HepG2 (cell line): ENCODE measurements around the gene HIC1. TPM values are rescaled to one million over a fixed set of nuclear protein-coding genes. Genes with fewer than 3 reads are reported as not detected.

Experiments used
- ATAC-seq: fragments of 200-7000 bp; cut with Tn5 transposase; 3 replicates; pipeline ENCODE4 v1.9.1; 2020; ENCODE audit warnings: mild to moderate bottlenecking, moderate library complexity
- BruUV-seq: library from RNA; stranded (reverse); fragments of 400-500 nt; replicated peaks from 2 replicates; lab custom pipeline; 2021; lab: Mats Ljungman, UMichigan
- CTCF ChIA-PET: fragments of 300-600 bp; formaldehyde crosslinking; extraction: SDS; loops from one replicate; lab custom pipeline; 2021; ENCODE audit warnings: low total read pairs, inconsistent platforms, low intra/inter-chr PET ratio; lab: Yijun Ruan, JAX
- POLR2A ChIA-PET: fragments of 350-600 bp; sonication (Branson Sonifier 250); formaldehyde crosslinking; loops from one replicate; lab custom pipeline; 2020; ENCODE audit warnings: antibody characterized with exemption, inconsistent platforms; lab: Yijun Ruan, JAX
- DNase-seq: peaks from one replicate; pipeline ENCODE4 v3.0.0-alpha.2; 2015; ENCODE audit warnings: low spot score
- FAIRE-seq: peaks from 3 replicates; lab custom pipeline; 2011; peaks lifted over from hg19 to GRCh38; lab: Jason Lieb, UNC
- H2AFZ ChIP-seq: one replicate; pipeline ENCODE4 v1.6.1; 2011; ENCODE audit warnings: low read length, inconsistent platforms
- H3K27ac ChIP-seq: fragments of 300-600 bp; 3 replicates; pipeline ENCODE4 v1.8.0; 2011; ENCODE audit warnings: mixed run types, mild to moderate bottlenecking, mixed read lengths, low read length, inconsistent platforms; ENCODE audit not compliant: insufficient read depth; ENCODE audit errors: extremely low read length
- H3K27me3 ChIP-seq, 2 experiments: fragments of 200-600 bp in 1 of 2; 2 replicates in 1 of 2; 3 replicates in 1 of 2; pipeline versions ENCODE4 v1.6.0 to v1.8.0; 2011; ENCODE audit warnings: low read length in 2 of 2, mild to moderate bottlenecking in 2 of 2, moderate library complexity in 2 of 2, inconsistent platforms in 1 of 2; ENCODE audit not compliant: insufficient read depth in 2 of 2, control insufficient read depth in 1 of 2
- H3K36me3 ChIP-seq, 2 experiments: fragments of 200-600 bp in 1 of 2; replicated peaks in 1 of 2; 2 replicates in 1 of 2; 3 replicates in 1 of 2; pipeline versions ENCODE4 v1.5.1 to v1.8.0; 2011; ENCODE audit warnings: low read length in 2 of 2, inconsistent platforms in 1 of 2; ENCODE audit not compliant: insufficient read depth in 2 of 2, control insufficient read depth in 1 of 2
- H3K4me1 ChIP-seq: 2 replicates; pipeline ENCODE4 v1.5.1; 2012; ENCODE audit warnings: low read length, inconsistent platforms; ENCODE audit not compliant: insufficient read depth
- H3K4me2 ChIP-seq: 2 replicates; pipeline ENCODE4 v1.6.0; 2011; ENCODE audit warnings: low read depth, low read length, inconsistent platforms
- H3K4me3 ChIP-seq, 3 experiments: fragments of 200-600 bp in 1 of 3; sonication (generic), shearing (Covaris generic) in 1 of 3; replicated peaks in 1 of 3; 2 replicates each; pipeline ENCODE4 v1.5.1; 2011 to 2016; ENCODE audit warnings: low read length in 3 of 3, inconsistent platforms in 2 of 3, low read depth in 2 of 3, mild to moderate bottlenecking in 2 of 3, control low read depth in 1 of 3, mixed read lengths in 1 of 3; ENCODE audit not compliant: insufficient read depth in 1 of 3
- H3K79me2 ChIP-seq: one replicate; pipeline ENCODE4 v1.6.1; 2011; ENCODE audit warnings: low read length, inconsistent platforms; ENCODE audit not compliant: insufficient read depth
- H3K9ac ChIP-seq: 2 replicates; pipeline ENCODE4 v1.6.0; 2011; ENCODE audit warnings: mild to moderate bottlenecking, low read depth, low read length, inconsistent platforms; ENCODE audit not compliant: insufficient read depth
- H3K9me3 ChIP-seq: 2 replicates; pipeline ENCODE4 v1.5.1; 2012; ENCODE audit warnings: mild to moderate bottlenecking, low read length
- H4K20me1 ChIP-seq: 2 replicates; pipeline ENCODE4 v1.6.0; 2011; ENCODE audit warnings: inconsistent platforms, mild to moderate bottlenecking, low read length, moderate library complexity; ENCODE audit not compliant: insufficient read depth
- ATF1 ChIP-seq: IDR thresholded peaks from 2 replicates; pipeline ENCODE4 v1.6.1; 2016; ENCODE audit warnings: mild to moderate bottlenecking, control low read depth
- KDM5B ChIP-seq: sonication (generic); formaldehyde crosslinking; IDR thresholded peaks from 2 replicates; pipeline ENCODE4 v1.4.0; 2020; ENCODE audit warnings: missing genetic modification reagents, mild to moderate bottlenecking, borderline replicate concordance
- NR2F2 ChIP-seq: IDR thresholded peaks from 2 replicates; pipeline ENCODE4 v1.6.1; 2012; ENCODE audit warnings: low read depth, inconsistent platforms, borderline replicate concordance
- TMF1 ChIP-seq: sonication (generic); formaldehyde crosslinking; IDR thresholded peaks from 2 replicates; pipeline ENCODE4 v1.8.1; 2022; ENCODE audit warnings: low read depth, missing genetic modification reagents
- ZNF160 ChIP-seq: sonication (generic); formaldehyde crosslinking; IDR thresholded peaks from 2 replicates; pipeline ENCODE4 v1.8.0; 2022; ENCODE audit warnings: mild to moderate bottlenecking, inconsistent platforms, missing genetic modification reagents
- ZNF235 ChIP-seq: sonication (generic); formaldehyde crosslinking; IDR thresholded peaks from 2 replicates; pipeline ENCODE4 v1.8.1; 2023; ENCODE audit warnings: mild to moderate bottlenecking, missing genetic modification reagents, borderline replicate concordance
- ZNF3 ChIP-seq: IDR thresholded peaks from 2 replicates; pipeline ENCODE4 v1.7.0; 2017; ENCODE audit warnings: inconsistent platforms
- ZNF550 ChIP-seq: sonication (generic); formaldehyde crosslinking; IDR thresholded peaks from 2 replicates; pipeline ENCODE4 v1.4.0; 2020; ENCODE audit warnings: mild to moderate bottlenecking, missing genetic modification reagents, borderline replicate concordance
- ZNF563 ChIP-seq: sonication (generic); formaldehyde crosslinking; IDR thresholded peaks from 2 replicates; pipeline ENCODE4 v1.8.0; 2022; ENCODE audit warnings: mild to moderate bottlenecking, moderate library complexity, missing genetic modification reagents
- ZNF720 ChIP-seq: sonication (generic); formaldehyde crosslinking; IDR thresholded peaks from 2 replicates; pipeline ENCODE4 v1.4.0; 2020; ENCODE audit warnings: missing genetic modification reagents
- WGBS: methylation state at CpG from one replicate; pipeline ENCODE4 v1.1.6; 2017; ENCODE audit warnings: low lambda C conversion rate; 5-methylcytosine and 5-hydroxymethylcytosine counted together
- in situ Hi-C: cut with HindIII; loops from 2 replicates; pipeline ENCODE4 v1.10.0; 2017; ENCODE audit warnings: low pct_unique_long_range_greater_than_20kb; ENCODE audit not compliant: extremely low pct_ligation_motif_present
- intact Hi-C: fragments of 100-400 bp; cut with micrococcal nuclease; formaldehyde crosslinking; loops from one replicate; pipeline ENCODE4 v1.10.0; 2022; ENCODE audit not compliant: unreplicated experiment
- polyA plus RNA-seq, 8 experiments: library from polyadenylated mRNA; depleted of rRNA in 3 of 8; stranded (reverse) in 7 of 8; unstranded in 1 of 8; fragments of >200 nt; fragmentation: Illumina TruSeq in 4 of 8; extraction: Trizol in 4 of 8; gene quantifications; 2 replicates each; pipeline versions ENCODE4 v1.2.1 to v1.2.3, GENCODE V29; 2011 to 2016; ENCODE audit warnings: low read depth in 4 of 8, missing spikeins in 1 of 8, mixed read lengths in 1 of 8; ENCODE audit not compliant: insufficient read depth in 1 of 8
- total RNA-seq, 5 experiments: library from RNA; depleted of rRNA; stranded (reverse); fragments of >200 nt; fragmentation: Illumina TruSeq; extraction: Trizol; gene quantifications; 2 replicates each; pipeline ENCODE4 v1.2.3, GENCODE V29; 2016; ENCODE audit warnings: low read depth in 1 of 5
- TF ChIP-seq, protein P1 (sequence below): sonication (generic); formaldehyde crosslinking; IDR thresholded peaks from 2 replicates; pipeline ENCODE4 v1.5.1; 2020; ENCODE audit warnings: missing genetic modification reagents, mild to moderate bottlenecking, borderline replicate concordance
- TF ChIP-seq, protein P2 (sequence below): sonication (generic); formaldehyde crosslinking; IDR thresholded peaks from 2 replicates; pipeline ENCODE4 v1.5.0; 2020; ENCODE audit warnings: mild to moderate bottlenecking, missing genetic modification reagents, borderline replicate concordance
- TF ChIP-seq, protein P3 (sequence below): IDR thresholded peaks from 2 replicates; pipeline ENCODE4 v1.6.1; 2016; ENCODE audit warnings: mild to moderate bottlenecking, missing biosample characterization, missing genetic modification reagents
- TF ChIP-seq, protein P4 (sequence below): sonication (generic); formaldehyde crosslinking; IDR thresholded peaks from 2 replicates; pipeline ENCODE4 v1.4.0; 2020; ENCODE audit warnings: mild to moderate bottlenecking, low read depth, missing genetic modification reagents

Gene HIC1
- total and polyA plus RNA-seq, 2 of the 13 experiments (the other 11 are each of a cell fraction or from before 2014, with no cell fraction given), result 0.04 to 0.31 TPM

DNA sequence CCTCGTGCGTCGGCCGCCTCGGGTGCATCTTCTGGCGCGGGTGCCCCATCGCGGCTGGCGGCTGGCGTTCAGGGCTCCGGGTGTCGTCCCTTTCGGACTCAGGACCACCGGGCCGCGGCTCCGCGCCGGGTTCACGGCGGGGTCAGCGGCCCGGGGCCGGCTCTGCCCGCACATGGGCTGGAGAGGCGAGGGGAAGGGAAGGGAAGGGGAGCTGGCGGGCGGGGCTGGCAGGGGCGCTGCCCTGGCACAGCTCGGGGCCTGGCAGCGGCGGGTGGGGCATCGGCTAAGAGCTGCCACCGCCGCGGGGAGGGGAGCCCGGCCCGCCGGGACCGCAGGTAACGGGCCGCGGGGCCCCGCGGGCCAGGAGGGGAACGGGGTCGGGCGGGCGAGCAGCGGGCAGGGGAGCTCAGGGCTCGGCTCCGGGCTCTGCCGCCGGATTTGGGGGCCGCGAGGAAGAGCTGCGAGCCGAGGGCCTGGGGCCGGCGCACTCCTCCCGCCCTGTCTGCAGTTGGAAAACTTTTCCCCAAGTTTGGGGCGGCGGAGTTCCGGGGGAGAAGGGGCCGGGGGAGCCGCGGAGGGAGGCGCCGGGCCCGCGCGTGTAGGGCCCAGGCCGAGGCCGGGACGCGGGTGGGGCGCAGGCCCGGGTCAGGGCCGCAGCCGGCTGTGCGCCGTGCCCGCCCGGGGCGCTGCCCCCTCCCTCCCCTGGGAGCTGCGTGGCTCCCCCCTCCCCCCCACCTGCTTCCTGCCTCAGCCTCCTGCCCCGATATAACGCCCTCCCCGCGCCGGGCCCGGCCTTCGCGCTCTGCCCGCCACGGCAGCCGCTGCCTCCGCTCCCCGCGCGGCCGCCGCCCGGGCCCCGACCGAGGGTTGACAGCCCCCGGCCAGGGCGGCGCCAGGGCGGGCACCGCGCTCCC is 646 bp downstream of the HIC1 start:
- no peaks in the 10 kb centered on the region for H3K36me3 ChIP-seq
- 39% methylated on average over 66 of the region's 113 CpGs for WGBS
- no peaks in the 10 kb centered on the region for H3K79me2 ChIP-seq
- no TSS peak for BruUV-seq
- peak overlapping the region; percentile 80 for H3K4me2 ChIP-seq
- peak overlapping the region; percentile 48 to 76 (median 65); a peak in 4 of 6 replicates for H3K4me3 ChIP-seq
- peaks cover 4 to 25% of the 10 kb centered on the region in 2 experiments; a peak in 4 of 5 replicates for H3K27me3 ChIP-seq
- H2AFZ ChIP-seq, result no peak overlapping the region
- no peak overlapping the region for H3K27ac ChIP-seq
- 0 out of 2 replicates have a peak overlapping the region, but pooled peaks have one; percentile 22 for H3K9ac ChIP-seq
- no peaks in the 10 kb centered on the region for H3K9me3 ChIP-seq
- ChIA-PET POLR2A (interaction anchor here (1.1 to 1.5 kb wide), 2 partner anchors 189 to 247 kb away, joined by 3 to 7 read pairs; no protein-coding TSS in a partner anchor), CTCF (interaction anchor here (1.1 to 3.8 kb wide), 2 partner anchors 188 to 189 kb away, joined by 3 to 37 read pairs; no protein-coding TSS in a partner anchor)
- H3K4me1 ChIP-seq, result peaks cover 25% of the 10 kb centered on the region
- H4K20me1 ChIP-seq, result peaks cover 20% of the 10 kb centered on the region; the same call in 1 of the 2 replicates
- DNase-seq (no peak), FAIRE-seq (no peak), ATAC-seq (peak; percentile 6)
- in situ Hi-C loops (no loop called here), intact Hi-C loops (no loop called here)
- TF ChIP-seq ZNF720 (CRISPR knock-in tag), result no peak
- no peak for TF ChIP-seq ZNF550
- peak; percentile 49; the same call in 1 of the 2 replicates for TF ChIP-seq KDM5B (CRISPR knock-in tag)
- TF ChIP-seq ZNF3, result no peak
- TF ChIP-seq ZNF563 (CRISPR knock-in tag), result no peak
- 0 out of 2 replicates have a peak, but pooled peaks have one; percentile 15 for TF ChIP-seq ZNF160
- TF ChIP-seq, protein P1, sequence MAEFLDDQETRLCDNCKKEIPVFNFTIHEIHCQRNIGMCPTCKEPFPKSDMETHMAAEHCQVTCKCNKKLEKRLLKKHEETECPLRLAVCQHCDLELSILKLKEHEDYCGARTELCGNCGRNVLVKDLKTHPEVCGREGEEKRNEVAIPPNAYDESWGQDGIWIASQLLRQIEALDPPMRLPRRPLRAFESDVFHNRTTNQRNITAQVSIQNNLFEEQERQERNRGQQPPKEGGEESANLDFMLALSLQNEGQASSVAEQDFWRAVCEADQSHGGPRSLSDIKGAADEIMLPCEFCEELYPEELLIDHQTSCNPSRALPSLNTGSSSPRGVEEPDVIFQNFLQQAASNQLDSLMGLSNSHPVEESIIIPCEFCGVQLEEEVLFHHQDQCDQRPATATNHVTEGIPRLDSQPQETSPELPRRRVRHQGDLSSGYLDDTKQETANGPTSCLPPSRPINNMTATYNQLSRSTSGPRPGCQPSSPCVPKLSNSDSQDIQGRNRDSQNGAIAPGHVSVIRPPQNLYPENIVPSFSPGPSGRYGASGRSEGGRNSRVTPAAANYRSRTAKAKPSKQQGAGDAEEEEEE (CRISPR knock-in tag), result no peak
- no peak for TF ChIP-seq NR2F2
- TF ChIP-seq, protein P2, sequence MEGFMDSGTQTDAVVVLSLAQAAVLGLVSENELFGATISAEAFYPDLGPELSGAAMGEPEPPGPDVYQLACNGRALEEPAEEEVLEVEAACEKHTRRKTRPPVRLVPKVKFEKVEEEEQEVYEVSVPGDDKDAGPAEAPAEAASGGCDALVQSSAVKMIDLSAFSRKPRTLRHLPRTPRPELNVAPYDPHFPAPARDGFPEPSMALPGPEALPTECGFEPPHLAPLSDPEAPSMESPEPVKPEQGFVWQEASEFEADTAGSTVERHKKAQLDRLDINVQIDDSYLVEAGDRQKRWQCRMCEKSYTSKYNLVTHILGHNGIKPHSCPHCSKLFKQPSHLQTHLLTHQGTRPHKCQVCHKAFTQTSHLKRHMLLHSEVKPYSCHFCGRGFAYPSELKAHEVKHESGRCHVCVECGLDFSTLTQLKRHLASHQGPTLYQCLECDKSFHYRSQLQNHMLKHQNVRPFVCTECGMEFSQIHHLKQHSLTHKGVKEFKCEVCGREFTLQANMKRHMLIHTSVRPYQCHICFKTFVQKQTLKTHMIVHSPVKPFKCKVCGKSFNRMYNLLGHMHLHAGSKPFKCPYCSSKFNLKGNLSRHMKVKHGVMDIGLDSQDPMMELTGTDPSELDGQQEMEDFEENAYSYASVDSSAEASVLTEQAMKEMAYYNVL (CRISPR knock-in tag), result 0 out of 2 replicates have a peak, but pooled peaks have one; percentile 7
- no peak for TF ChIP-seq TMF1 (CRISPR knock-in tag)
- TF ChIP-seq, protein P3, sequence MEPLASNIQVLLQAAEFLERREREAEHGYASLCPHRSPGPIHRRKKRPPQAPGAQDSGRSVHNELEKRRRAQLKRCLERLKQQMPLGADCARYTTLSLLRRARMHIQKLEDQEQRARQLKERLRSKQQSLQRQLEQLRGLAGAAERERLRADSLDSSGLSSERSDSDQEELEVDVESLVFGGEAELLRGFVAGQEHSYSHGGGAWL (CRISPR knock-in tag), result no peak
- TF ChIP-seq ATF1, result no peak
- TF ChIP-seq ZNF235 (CRISPR knock-in tag), result no peak
- TF ChIP-seq, protein P4, sequence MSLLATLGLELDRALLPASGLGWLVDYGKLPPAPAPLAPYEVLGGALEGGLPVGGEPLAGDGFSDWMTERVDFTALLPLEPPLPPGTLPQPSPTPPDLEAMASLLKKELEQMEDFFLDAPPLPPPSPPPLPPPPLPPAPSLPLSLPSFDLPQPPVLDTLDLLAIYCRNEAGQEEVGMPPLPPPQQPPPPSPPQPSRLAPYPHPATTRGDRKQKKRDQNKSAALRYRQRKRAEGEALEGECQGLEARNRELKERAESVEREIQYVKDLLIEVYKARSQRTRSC (CRISPR knock-in tag), result no peak
